Activated CD8-positive, alpha-beta memory T cell treated with anti-CD3 and anti-CD28 coated beads, Interleukin-2, amount 10 ng/mL, durations not matched to agents 7 days and 5 days (primary cell): ENCODE data around the gene TPRA1. TPM values are rescaled to one million over a fixed set of nuclear protein-coding genes. Genes with fewer than 3 reads are reported as not detected.

Source experiments
- ATAC-seq: fragments of 150-1000 bp; cut with Tn5 transposase; one replicate; pipeline ENCODE4 v1.10.0; 2021; ENCODE audit warnings: moderate library complexity
- CTCF ChIA-PET: fragments of 350-600 bp; sonication (Branson Sonifier 250); formaldehyde crosslinking; loops from one replicate; lab custom pipeline; 2021; ENCODE audit warnings: antibody characterized with exemption; lab: Charles Lee
- DNase-seq: peaks from one replicate; pipeline ENCODE4 v3.0.0-alpha.2; 2020
- H3K27ac Mint-ChIP-seq: one replicate; pipeline ENCODE4 v1.8.0; 2021; ENCODE audit warnings: mild to moderate bottlenecking, mixed read lengths
- H3K27me3 Mint-ChIP-seq: one replicate; pipeline ENCODE4 v1.8.0; 2021; ENCODE audit warnings: mixed read lengths
- H3K36me3 Mint-ChIP-seq: one replicate; pipeline ENCODE4 v1.8.0; 2021; ENCODE audit warnings: mild to moderate bottlenecking, mixed read lengths
- H3K4me1 Mint-ChIP-seq: one replicate; pipeline ENCODE4 v1.8.0; 2021; ENCODE audit warnings: mixed read lengths
- H3K4me3 Mint-ChIP-seq: one replicate; pipeline ENCODE4 v1.8.0; 2021; ENCODE audit warnings: mild to moderate bottlenecking, moderate library complexity, mixed read lengths
- H3K9me3 Mint-ChIP-seq: one replicate; pipeline ENCODE4 v1.8.0; 2022; ENCODE audit warnings: low read depth, mixed read lengths
- total RNA-seq, 2 experiments: library from RNA; stranded (reverse); gene quantifications; one replicate each; pipeline ENCODE4 v1.2.3, GENCODE V29; 2021

TPRA1 gene
- total RNA-seq = 10 to 100 TPM; 32.8 to 34.5 TPM

DNA sequence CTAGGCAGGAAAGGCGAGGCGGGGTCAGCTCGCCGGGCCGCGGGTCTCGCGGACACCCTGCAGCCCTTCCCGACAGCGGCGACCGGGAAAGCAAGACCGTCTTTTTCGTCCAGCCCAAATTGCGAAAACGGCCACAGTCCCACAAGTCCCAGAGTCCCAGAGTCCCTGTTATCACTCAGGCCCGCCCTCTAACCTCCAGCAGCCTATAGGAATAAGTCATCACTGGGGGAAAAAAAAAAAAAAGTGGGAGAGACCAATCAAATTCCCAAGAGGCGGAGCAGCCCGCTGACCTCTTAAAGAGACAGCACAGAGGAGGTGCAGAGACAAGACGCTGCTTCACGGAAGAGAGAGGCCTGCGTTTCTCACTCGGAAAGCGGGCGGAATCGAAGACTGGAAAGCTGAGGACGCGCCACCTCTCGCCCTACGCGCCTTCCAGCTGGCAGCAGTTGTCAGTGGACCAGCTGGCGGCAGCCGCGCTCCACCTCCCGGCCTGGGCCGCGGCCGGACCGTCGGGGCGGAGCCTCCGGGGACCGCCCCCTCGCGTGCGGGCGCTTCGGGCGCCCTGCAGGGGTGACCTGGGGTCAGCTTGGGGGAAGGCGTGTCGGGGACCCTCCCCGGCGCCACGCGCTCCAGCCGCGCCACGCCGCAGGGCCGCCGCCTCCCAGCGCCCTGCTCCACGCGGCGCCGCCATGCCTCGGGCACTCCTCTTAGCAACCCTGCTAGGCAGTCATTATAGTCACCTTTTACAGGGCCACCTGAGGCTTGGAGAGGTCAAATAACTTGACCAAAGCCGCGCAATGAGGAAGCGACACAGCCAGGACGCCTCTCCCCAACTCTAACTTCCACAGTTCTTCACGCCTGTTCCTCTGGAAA lies at the start of gene TPRA1:
TPRA1 (minus strand) TSS at position 141 of the 873 bp plus-strand sequence. CDS start 10,587 bp downstream, outside the sequence.
- no peaks in the 10 kb centered on the region for H3K9me3 Mint-ChIP-seq
- H3K27me3 Mint-ChIP-seq = no peaks in the 10 kb centered on the region
- H3K4me3 Mint-ChIP-seq = peak within 1 kb of the TSS; percentile 88
- peak within 1 kb of the TSS; percentile 93 for H3K27ac Mint-ChIP-seq
- ATAC-seq (peak; percentile 87), DNase-seq (peak; percentile 90)
- peaks cover 3% of the 10 kb centered on the region for H3K36me3 Mint-ChIP-seq
- H3K4me1 Mint-ChIP-seq = peaks cover 26% of the 10 kb centered on the region
- CTCF ChIA-PET = interaction anchor here (0.5 to 9.3 kb wide), 11 partner anchors 11 to 535 kb away, joined by 3 to 86 read pairs (median 3); partner anchors contain the start of gene PODXL2

DNA sequence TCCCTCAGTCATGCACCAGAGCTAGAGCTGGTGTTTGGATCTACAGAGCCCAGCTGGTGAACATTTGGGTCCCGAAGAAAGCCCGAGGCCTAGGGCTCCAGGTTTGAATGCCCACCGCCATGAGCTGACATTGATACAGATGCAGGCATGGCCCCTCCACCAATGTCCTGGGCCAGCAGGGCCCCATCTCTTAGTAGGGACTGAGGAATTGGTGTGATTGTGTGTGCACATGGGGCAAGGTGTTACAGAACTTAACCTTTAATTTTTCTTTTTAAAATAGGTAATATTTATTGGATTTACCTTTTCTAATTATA lies 49.5 kb upstream of the TPRA1 start:
- H3K4me3 Mint-ChIP-seq = no peak overlapping the region
- peaks cover 31% of the 10 kb centered on the region for H3K4me1 Mint-ChIP-seq
- peaks cover 2% of the 10 kb centered on the region for H3K27me3 Mint-ChIP-seq
- ATAC-seq = no peak
- no peaks in the 10 kb centered on the region for H3K9me3 Mint-ChIP-seq
- H3K27ac Mint-ChIP-seq = no peak overlapping the region
- no peaks in the 10 kb centered on the region for H3K36me3 Mint-ChIP-seq
- CTCF ChIA-PET = interaction anchor here (1.2 kb wide), 1 partner anchor 12 kb away, joined by 3 read pairs; no protein-coding TSS in a partner anchor
- no peak for DNase-seq

DNA sequence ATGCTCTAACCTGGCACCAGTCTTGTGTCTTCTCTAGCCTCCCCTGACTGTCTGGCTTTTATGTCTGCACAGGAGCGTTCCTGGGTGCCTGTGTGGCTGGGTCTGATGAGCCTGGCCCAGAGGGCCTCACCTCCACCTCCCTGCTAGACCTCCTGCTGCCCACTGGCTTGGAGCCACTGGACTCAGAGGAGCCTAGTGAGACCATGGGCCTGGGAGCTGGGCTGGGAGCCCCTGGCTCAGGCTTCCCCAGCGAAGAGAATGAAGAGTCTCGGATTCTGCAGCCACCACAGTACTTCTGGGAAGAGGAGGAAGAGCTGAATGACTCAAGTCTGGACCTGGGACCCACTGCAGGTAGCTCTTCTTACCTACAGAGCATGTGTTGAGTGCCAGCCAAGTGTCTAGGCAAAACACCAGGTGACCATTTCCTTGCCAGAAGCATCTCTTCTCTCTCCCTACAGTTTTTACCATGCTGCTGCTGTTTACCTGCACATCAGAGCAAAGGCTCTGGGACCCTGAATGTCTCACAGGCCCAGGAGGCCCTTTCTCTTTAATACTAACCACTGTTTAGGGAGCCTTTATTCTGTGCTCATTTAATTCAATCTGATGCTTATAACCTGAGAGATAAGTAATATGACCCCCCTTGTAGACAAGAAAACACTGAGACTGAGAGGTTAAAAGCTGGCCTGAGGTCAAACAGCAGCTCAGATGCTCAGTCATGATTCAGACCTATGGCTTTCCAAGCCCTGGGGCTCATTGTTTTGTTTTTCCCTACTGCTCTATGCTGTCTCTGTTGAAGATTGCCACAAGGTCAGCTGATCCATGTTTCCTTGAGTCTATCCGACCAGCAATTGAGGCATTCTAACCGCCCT lies 48.9 kb upstream of the TPRA1 start:
- no peak for ATAC-seq
- CTCF ChIA-PET = interaction anchor here (0.8 to 1.2 kb wide), 2 partner anchors 13 to 65 kb away, joined by 3 read pairs; no protein-coding TSS in a partner anchor
- Mint-ChIP-seq H3K9me3 (no peaks in the 10 kb centered on the region), H3K36me3 (no peaks in the 10 kb centered on the region), H3K4me1 (peaks cover 31% of the 10 kb centered on the region), H3K27me3 (peaks cover 4% of the 10 kb centered on the region), H3K27ac (no peak overlapping the region), H3K4me3 (no peak overlapping the region)
- no peak for DNase-seq

DNA sequence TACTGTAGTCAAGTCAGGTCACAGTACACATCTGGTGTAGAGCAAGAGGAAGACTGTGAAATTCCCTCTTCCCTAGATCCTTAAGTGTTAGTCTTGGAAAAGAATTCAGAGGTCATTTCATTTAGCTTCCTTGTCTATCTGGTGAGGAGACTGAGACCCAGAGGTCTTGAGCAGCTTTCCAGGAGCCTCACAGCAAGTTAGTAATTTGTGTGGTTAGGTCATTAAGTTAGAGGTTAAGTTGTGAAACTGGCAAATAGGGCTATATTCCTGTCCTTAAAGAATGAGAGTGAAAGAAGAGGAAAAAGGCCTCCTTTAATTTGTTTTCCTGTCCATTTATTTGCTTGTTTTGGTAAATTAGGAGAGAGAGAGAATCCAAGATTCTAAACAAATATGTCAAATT lies 47.4 kb upstream of the TPRA1 start:
- CTCF ChIA-PET = interaction anchor here (0.8 to 2.9 kb wide), 4 partner anchors 34 to 63 kb away, joined by 3 to 15 read pairs (median 6); no protein-coding TSS in a partner anchor
- H3K27me3 Mint-ChIP-seq = peaks cover 8% of the 10 kb centered on the region
- H3K36me3 Mint-ChIP-seq = no peaks in the 10 kb centered on the region
- H3K4me1 Mint-ChIP-seq = peaks cover 31% of the 10 kb centered on the region
- no peaks in the 10 kb centered on the region for H3K9me3 Mint-ChIP-seq
- DNase-seq = no peak
- H3K4me3 Mint-ChIP-seq = no peak overlapping the region
- no peak for ATAC-seq
- H3K27ac Mint-ChIP-seq = peak overlapping the region; percentile 75

DNA sequence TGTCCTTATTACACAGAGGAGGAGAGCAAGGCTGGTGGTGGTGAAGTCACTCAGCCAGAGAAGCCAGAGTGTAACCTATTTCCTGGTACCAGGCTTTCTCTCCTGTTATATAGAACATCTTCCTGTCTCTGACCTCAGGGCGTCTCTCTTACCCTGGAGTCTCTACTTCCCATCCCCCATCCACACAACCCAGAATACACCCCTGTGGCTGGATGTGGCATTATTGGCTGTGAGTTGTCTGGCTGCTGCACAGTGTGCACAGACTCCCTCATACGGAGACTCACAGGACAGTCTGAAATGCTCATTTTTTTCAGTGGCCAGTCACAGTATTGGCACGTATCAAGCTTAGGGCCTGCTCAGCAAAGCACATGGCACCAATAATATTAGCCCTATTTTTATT lies 47.0 kb upstream of the TPRA1 start:
- Mint-ChIP-seq H3K9me3 (no peaks in the 10 kb centered on the region), H3K27ac (peak overlapping the region; percentile 75), H3K27me3 (peaks cover 8% of the 10 kb centered on the region), H3K4me3 (no peak overlapping the region), H3K4me1 (peaks cover 31% of the 10 kb centered on the region), H3K36me3 (no peaks in the 10 kb centered on the region)
- peak; percentile 98 for ATAC-seq
- CTCF ChIA-PET = interaction anchor here (0.7 to 2.9 kb wide), 5 partner anchors 26 to 62 kb away, joined by 3 to 15 read pairs (median 3); no protein-coding TSS in a partner anchor
- peak; percentile 89 for DNase-seq

DNA sequence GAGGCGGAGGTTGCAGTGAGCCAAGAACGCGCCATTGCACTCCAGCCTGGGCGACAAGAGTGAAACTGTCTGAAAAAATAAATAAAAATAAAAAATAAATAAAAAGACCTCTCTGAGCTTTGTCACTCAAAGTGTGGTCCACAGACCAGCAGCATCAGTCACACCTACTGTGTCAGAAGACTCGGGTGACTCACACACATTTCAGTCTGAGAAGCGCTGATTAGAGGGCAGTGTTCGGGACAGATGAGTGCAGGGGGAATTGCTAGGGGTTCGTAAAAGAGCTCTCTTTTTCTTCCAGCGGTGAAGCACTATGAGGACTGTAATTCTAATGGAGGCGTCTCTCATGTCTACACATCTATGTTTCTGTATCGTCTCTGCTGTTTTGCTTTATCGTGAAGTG lies 44.1 kb upstream of the TPRA1 start:
- Mint-ChIP-seq H3K4me1 (peaks cover 40% of the 10 kb centered on the region), H3K27ac (no peak overlapping the region), H3K27me3 (peaks cover 33% of the 10 kb centered on the region), H3K36me3 (no peaks in the 10 kb centered on the region), H3K4me3 (no peak overlapping the region), H3K9me3 (no peaks in the 10 kb centered on the region)
- DNase-seq (no peak), ATAC-seq (no peak)
- CTCF ChIA-PET = interaction anchor here (1.3 kb wide), 1 partner anchor 35 kb away, joined by 3 read pairs; no protein-coding TSS in a partner anchor

DNA sequence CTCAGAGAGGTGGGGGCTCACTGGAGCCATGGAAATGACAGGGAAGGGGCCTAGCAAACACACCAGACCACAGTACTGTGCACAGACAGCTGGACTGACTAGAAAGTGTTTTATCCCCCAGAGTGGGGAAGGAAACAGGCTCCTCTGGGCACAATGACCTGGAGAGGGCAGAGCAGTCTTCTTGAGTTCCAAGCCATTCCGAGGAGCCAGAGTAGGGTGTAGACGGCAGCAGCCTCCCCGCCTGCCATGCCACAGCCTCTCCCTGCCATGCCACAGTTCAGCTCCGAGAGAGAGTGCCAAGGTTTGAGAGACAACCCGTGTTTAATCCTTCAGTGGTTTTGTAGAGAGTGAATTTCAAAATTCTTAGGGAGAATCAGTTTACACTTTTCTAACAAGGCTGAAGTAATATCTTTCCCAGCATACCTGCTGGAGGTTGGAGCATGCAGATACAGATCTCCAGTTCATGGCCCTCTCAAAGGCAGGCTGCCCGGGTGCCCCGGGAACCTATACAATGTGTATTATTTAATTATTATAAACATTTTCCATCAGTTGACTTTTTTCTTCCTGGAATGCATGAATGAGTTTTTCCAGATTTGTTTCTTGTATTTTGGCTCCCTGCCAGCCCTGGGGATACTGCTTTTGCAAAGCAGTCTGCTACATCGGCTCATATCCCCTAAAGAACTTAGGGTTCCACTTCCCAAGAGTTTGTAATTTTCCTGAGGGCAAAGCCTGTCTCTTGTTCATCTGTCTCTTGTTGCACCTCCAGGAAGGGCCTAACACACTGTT lies 41.7 kb upstream of the TPRA1 start:
- CTCF ChIA-PET = no interaction called here
- ATAC-seq = no peak

DNA sequence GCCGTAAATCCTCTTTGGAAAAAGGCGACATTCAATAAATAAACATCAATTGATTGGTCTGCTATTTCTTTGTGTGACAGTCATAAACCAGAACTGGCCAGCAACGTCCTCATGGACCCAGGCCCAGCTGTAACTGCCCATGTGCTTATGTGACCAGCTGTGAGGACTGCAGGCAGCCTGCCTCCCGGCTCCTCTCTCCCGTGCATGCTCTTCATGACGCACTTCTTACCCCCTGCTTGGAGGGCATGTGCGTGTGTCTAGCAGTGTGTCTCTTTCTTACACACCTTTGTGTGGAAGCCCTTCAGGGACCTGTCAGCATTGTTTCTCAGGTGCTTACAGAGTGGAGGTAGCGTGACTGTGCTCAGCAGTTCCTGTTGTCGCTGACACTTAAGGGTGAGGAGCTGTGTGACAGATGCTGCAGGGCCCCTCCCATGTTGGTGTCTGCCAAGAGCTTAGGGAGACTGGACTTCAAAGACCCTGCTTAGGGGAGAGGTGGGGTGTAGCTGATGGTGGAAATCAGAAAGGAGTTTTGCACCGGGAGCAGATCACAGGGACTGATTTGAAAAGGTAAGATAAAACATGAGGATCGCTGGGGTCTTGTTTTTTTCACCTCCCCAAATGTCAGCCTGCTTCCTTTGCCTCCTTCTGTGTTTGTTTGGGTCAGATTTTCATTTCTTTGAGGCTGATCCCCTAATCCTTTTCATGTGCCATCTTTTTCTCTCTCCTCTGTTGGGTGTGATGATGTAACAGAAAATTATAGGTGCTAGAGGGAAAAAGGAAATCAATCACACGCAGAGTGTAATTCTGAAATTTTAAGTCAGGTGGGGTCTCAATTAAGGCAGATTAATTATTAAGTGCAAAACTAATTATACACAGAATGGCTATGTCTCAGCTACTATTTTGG lies 40.5 kb upstream of the TPRA1 start:
- Mint-ChIP-seq H3K27ac (no peak overlapping the region), H3K9me3 (no peaks in the 10 kb centered on the region), H3K4me1 (peaks cover 33% of the 10 kb centered on the region), H3K27me3 (peaks cover 56% of the 10 kb centered on the region), H3K36me3 (peaks cover 3% of the 10 kb centered on the region), H3K4me3 (no peak overlapping the region)
- ATAC-seq (no peak), DNase-seq (no peak)
- CTCF ChIA-PET = no interaction called here

More for the DNA sequence above, 41.7 kb upstream of the TPRA1 start:
- Mint-ChIP-seq H3K9me3 (no peaks in the 10 kb centered on the region), H3K27ac (no peak overlapping the region), H3K4me1 (peaks cover 34% of the 10 kb centered on the region), H3K4me3 (no peak overlapping the region), H3K36me3 (peaks cover 3% of the 10 kb centered on the region), H3K27me3 (peaks cover 52% of the 10 kb centered on the region)
- DNase-seq = no peak

DNA sequence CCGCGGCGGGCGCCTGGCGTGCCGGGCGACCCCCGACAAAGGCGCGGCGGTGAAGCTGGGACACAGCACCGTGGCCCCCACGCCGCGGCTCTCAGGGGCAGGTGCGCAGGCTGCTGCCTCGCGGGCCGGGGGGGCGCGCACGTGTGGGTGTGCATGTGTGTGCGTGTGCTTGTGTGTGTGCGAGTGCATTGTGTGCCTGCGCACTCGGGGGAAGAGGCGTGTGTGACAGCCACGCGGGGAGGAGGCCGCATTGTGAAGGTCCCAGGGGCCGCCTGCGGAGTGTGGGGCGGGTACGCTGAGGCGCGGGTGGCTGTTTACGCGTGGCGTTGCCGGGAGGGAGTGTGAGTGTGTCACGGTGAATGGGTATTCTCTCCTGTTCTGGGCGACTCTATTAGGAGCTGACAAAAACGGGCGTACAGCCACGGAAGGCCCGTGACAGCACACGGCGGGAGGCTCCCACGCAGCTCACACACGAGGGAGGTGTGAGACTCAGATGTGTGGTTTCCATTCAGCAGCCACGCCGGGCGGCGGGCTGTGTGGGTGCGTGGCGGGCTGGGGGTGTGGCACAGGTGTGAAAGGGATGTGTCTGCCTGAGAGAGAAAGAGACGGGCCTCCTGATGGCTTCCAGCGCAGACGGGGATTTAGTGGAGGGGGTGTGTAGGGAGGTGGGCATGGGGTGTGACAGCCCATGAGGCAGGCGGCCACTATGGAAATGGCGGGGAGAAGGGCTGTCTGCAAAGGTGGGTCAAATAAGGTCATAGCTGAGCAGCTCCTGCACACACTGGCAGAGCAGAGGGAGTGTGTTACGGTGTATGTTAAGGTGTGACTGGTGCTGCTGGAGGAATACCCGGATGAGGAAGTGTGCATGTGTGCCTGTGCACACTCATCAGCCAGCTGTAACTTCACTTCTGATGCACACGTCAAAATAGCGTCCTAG lies 39.2 kb upstream of the TPRA1 start:
- peaks cover 52% of the 10 kb centered on the region for H3K27me3 Mint-ChIP-seq
- peaks cover 33% of the 10 kb centered on the region for H3K4me1 Mint-ChIP-seq
- ATAC-seq (peak; percentile 30), DNase-seq (no peak)
- H3K36me3 Mint-ChIP-seq = peaks cover 3% of the 10 kb centered on the region
- no peak overlapping the region for H3K27ac Mint-ChIP-seq
- no peaks in the 10 kb centered on the region for H3K9me3 Mint-ChIP-seq
- CTCF ChIA-PET = interaction anchor here (1.3 to 1.4 kb wide), 2 partner anchors 39 to 55 kb away, joined by 3 to 4 read pairs; partner anchors contain the start of gene TPRA1
- peak overlapping the region; percentile 67 for H3K4me3 Mint-ChIP-seq

DNA sequence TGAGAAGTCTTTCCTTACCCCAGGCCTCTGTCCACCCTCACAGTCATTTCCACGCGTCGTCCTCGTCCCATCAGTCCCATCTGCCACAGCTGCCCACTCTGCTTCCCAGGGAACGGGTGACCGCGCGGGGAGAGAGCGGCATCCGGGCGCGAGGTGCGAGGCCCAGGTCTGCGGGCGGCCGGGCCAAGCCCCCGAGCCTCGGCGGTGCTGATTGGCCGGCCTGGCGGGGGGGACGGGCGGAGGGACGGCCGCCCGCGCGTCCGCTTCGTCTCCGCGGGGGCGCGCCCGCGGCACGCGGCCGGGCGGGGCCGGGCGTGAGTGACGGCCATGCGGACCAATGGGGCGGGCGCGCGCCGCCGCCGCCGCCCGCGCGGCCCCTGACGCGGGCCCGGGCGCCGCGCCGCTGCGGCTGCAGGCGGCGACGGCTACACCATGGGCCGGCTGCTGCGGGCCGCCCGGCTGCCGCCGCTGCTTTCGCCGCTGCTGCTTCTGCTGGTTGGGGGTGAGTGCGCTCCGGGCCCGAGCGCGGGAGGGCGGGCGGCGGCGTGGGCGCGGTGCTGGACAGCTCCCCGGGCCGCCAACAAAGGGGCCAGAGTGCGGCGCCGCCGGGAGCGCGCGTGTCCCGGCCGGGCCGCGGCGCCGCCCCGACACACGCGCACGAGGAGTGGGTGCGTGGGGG lies 38.4 kb upstream of the TPRA1 start, which contains the start of gene PODXL2:
PODXL2 (plus strand) TSS at position 398 of the 679 bp plus-strand sequence; CDS start at position 433, 35 bp downstream.
- peaks cover 52% of the 10 kb centered on the region for H3K27me3 Mint-ChIP-seq

More for the DNA sequence above, 38.4 kb upstream of the TPRA1 start, which contains the start of gene PODXL2:
- Mint-ChIP-seq H3K4me1 (peaks cover 33% of the 10 kb centered on the region), H3K4me3 (peak within 1 kb of the TSS; percentile 67), H3K27ac (no peak within 1 kb of the TSS), H3K36me3 (peaks cover 3% of the 10 kb centered on the region), H3K9me3 (no peaks in the 10 kb centered on the region)
- ATAC-seq = peak; percentile 67
- DNase-seq = no peak
- CTCF ChIA-PET = interaction anchor here (1.3 to 1.4 kb wide), 2 partner anchors 38 to 54 kb away, joined by 3 to 4 read pairs; partner anchors contain the start of gene TPRA1
